Adipose tissue (tissue), 3 donors: ENCODE data around the gene FGF10. TPM values are rescaled to one million over a fixed set of nuclear protein-coding genes. Genes with fewer than 3 reads are reported as not detected.

Experiments
- H3K27ac ChIP-seq: one replicate; pipeline ENCODE4 v1.5.1; 2013; ENCODE audit warnings: low read depth, low read length
- WGBS, 3 donors: extraction: QIAGEN DNeasy Blood & Tissue Kit; methylation state at CpG; one replicate each; pipeline ENCODE4 v1.1.7; 2013; 5-methylcytosine and 5-hydroxymethylcytosine counted together
- polyA plus RNA-seq, 3 donors: library from polyadenylated mRNA; stranded (reverse); fragments of 200-250 nt; gene quantifications; one replicate each; pipeline ENCODE4 v1.2.3, GENCODE V29; 2013
- donor health status: healthy with polysubstance abuse.
- donor health status: Bipolar disorder and iron deficiency.
- donor health status: healthy.

FGF10 gene
- polyA plus RNA-seq, 3 donors: 3.5 to 63.3 (median 24.6) TPM

- no peak overlapping the region for H3K27ac ChIP-seq
- whole genome bisulfite sequencing, 3 donors: 13 to 48% (median 15%) methylated on average over 1 of the region's 1 CpG
These were observed 113.3 kb downstream of the FGF10 start for GRCh38 chr5:44275908-44276307.

- H3K27ac ChIP-seq: no peak overlapping the region
- WGBS, 3 donors: 44 to 58% (median 57%) methylated on average over 1 of the region's 1 CpG
These were observed 113.9 kb downstream of the FGF10 start for GRCh38 chr5:44275329-44275728.

GRCh38 chr5:44267909-44268308 is 121.3 kb downstream of the FGF10 start:
- no peak overlapping the region for H3K27ac ChIP-seq

GRCh38 chr5:44266882-44267576 is 122.2 kb downstream of the FGF10 start:
- no peak overlapping the region for H3K27ac ChIP-seq
- WGBS, 3 donors: 40 to 46% (median 44%) methylated on average over 2 of the region's 2 CpGs

GRCh38 chr5:44265713-44266112 is 123.5 kb downstream of the FGF10 start:
- no peak overlapping the region for H3K27ac ChIP-seq

- H3K27ac ChIP-seq: no peak overlapping the region
These were observed 128.4 kb downstream of the FGF10 start for GRCh38 chr5:44260793-44261192.

GRCh38 chr5:44257653-44258365 is 131.4 kb downstream of the FGF10 start:
- H3K27ac ChIP-seq: no peak overlapping the region
- 65 to 73% (median 70%) methylated on average over 4 of the region's 4 CpGs for WGBS, 3 donors

- WGBS, 3 donors: 54 to 87% (median 77%) methylated on average over 3 of the region's 3 CpGs
- no peak overlapping the region for H3K27ac ChIP-seq
These were observed 132.0 kb downstream of the FGF10 start for GRCh38 chr5:44257221-44257620.
